ENCODE results near the gene ADAMTS16.

Gene ADAMTS16

DNA sequence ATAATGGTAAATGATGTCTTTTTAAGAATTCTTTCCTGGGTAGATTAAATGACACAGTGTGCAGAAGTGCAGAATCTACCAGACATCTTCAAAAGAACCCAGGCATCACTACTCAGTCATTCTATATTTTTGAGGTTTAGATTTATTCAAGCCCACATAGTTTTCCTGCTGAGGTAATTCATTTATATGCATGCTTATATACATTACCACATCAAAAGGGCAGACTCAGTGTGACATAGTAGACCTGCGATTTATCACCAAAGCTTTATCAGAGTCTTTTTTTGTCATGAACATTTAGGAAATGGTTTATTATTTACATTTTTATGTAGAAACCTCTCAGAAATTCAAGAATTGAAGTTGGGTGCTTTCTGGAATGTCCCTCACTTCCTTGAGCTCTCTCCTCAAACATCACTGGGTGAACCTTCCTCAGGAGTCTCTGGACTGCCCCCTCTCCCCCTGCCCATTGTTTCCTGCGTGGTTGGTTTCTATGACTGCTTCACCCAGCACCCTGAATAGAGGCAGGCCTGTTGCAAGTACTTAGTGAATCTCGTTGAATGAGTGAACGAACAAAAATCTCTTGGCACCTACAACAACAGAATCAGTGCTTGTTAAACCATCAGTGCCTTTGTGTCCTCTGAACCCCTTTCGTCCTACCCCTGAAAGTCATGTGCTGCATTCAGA, 42.5 kb downstream of the ADAMTS16 start (continued):
- TF ChIP-seq, protein P1, sequence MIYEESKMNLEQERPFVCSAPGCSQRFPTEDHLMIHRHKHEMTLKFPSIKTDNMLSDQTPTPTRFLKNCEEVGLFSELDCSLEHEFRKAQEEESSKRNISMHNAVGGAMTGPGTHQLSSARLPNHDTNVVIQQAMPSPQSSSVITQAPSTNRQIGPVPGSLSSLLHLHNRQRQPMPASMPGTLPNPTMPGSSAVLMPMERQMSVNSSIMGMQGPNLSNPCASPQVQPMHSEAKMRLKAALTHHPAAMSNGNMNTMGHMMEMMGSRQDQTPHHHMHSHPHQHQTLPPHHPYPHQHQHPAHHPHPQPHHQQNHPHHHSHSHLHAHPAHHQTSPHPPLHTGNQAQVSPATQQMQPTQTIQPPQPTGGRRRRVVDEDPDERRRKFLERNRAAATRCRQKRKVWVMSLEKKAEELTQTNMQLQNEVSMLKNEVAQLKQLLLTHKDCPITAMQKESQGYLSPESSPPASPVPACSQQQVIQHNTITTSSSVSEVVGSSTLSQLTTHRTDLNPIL (CRISPR knock-in tag; IDR thresholded peaks at IDR 0.05; ENCODE audit: low read depth) = no peak
- TF ChIP-seq ZNF565 (CRISPR knock-in tag; conservative IDR thresholded peaks at IDR 0.05; ENCODE audit: low read depth) (no peak), ISL1 (CRISPR knock-in tag; IDR thresholded peaks at IDR 0.05) (no peak)
- TF ChIP-seq, protein P2, sequence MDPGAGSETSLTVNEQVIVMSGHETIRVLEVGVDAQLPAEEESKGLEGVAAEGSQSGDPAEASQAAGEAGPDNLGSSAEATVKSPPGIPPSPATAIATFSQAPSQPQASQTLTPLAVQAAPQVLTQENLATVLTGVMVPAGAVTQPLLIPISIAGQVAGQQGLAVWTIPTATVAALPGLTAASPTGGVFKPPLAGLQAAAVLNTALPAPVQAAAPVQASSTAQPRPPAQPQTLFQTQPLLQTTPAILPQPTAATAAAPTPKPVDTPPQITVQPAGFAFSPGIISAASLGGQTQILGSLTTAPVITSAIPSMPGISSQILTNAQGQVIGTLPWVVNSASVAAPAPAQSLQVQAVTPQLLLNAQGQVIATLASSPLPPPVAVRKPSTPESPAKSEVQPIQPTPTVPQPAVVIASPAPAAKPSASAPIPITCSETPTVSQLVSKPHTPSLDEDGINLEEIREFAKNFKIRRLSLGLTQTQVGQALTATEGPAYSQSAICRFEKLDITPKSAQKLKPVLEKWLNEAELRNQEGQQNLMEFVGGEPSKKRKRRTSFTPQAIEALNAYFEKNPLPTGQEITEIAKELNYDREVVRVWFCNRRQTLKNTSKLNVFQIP (CRISPR knock-in tag; IDR thresholded peaks at IDR 0.05; ENCODE audit: borderline replicate concordance, low read depth) = no peak

DNA sequence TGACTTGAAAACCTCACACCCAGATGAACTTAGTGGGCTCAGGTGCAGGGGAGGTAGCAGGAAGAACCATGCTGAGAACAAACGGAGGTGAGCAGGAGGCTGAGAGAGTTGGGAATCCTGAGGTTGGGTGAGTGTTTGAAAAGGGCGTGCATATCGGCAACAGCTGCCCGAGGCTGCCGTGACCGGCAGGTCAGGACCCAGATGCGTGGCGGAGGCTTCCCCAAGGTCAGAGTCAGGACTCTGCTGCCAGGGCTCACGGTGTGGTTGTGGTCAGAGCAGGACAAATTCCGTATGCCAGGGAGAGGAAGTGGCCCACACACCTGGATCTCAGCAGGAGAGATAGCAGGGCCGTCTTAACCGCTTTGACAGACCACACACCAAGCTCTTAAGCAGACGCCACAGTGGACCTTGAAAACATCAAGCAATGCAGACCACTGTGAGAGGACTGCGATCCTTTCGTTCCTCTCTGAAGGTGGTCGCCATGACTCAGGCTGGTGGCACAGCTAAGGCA, 43.1 kb downstream of the ADAMTS16 start:
- no peak for TF ChIP-seq ZNF565 (CRISPR knock-in tag; conservative IDR thresholded peaks at IDR 0.05; ENCODE audit: low read depth)
- no peak for TF ChIP-seq RARB (CRISPR knock-in tag; IDR thresholded peaks at IDR 0.05)
- TF ChIP-seq CSDC2 (CRISPR knock-in tag; IDR thresholded peaks at IDR 0.05) = no peak
- no peak for TF ChIP-seq BACH2 (CRISPR knock-in tag; IDR thresholded peaks at IDR 0.05; ENCODE audit: borderline replicate concordance)
- TF ChIP-seq TCF4 (CRISPR knock-in tag; IDR thresholded peaks at IDR 0.05; ENCODE audit: borderline replicate concordance) = no peak
- no peak for TF ChIP-seq PPARA (CRISPR knock-in tag; IDR thresholded peaks at IDR 0.05; ENCODE audit: borderline replicate concordance)
- TF ChIP-seq ZFP30 (CRISPR knock-in tag; IDR thresholded peaks at IDR 0.05) = no peak
- TF ChIP-seq, protein P3, sequence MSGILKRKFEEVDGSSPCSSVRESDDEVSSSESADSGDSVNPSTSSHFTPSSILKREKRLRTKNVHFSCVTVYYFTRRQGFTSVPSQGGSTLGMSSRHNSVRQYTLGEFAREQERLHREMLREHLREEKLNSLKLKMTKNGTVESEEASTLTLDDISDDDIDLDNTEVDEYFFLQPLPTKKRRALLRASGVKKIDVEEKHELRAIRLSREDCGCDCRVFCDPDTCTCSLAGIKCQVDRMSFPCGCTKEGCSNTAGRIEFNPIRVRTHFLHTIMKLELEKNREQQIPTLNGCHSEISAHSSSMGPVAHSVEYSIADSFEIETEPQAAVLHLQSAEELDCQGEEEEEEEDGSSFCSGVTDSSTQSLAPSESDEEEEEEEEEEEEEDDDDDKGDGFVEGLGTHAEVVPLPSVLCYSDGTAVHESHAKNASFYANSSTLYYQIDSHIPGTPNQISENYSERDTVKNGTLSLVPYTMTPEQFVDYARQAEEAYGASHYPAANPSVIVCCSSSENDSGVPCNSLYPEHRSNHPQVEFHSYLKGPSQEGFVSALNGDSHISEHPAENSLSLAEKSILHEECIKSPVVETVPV (CRISPR knock-in tag; IDR thresholded peaks at IDR 0.05) = no peak
- TF ChIP-seq ARNTL (CRISPR knock-in tag; IDR thresholded peaks at IDR 0.05; ENCODE audit: borderline replicate concordance, low read depth) = no peak
- no peak for TF ChIP-seq OSR1 (CRISPR knock-in tag; IDR thresholded peaks at IDR 0.05)
- TF ChIP-seq, protein P4, sequence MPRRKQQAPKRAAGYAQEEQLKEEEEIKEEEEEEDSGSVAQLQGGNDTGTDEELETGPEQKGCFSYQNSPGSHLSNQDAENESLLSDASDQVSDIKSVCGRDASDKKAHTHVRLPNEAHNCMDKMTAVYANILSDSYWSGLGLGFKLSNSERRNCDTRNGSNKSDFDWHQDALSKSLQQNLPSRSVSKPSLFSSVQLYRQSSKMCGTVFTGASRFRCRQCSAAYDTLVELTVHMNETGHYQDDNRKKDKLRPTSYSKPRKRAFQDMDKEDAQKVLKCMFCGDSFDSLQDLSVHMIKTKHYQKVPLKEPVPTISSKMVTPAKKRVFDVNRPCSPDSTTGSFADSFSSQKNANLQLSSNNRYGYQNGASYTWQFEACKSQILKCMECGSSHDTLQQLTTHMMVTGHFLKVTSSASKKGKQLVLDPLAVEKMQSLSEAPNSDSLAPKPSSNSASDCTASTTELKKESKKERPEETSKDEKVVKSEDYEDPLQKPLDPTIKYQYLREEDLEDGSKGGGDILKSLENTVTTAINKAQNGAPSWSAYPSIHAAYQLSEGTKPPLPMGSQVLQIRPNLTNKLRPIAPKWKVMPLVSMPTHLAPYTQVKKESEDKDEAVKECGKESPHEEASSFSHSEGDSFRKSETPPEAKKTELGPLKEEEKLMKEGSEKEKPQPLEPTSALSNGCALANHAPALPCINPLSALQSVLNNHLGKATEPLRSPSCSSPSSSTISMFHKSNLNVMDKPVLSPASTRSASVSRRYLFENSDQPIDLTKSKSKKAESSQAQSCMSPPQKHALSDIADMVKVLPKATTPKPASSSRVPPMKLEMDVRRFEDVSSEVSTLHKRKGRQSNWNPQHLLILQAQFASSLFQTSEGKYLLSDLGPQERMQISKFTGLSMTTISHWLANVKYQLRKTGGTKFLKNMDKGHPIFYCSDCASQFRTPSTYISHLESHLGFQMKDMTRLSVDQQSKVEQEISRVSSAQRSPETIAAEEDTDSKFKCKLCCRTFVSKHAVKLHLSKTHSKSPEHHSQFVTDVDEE (CRISPR knock-in tag; IDR thresholded peaks at IDR 0.05) = no peak
- no peak for TF ChIP-seq SNAI2 (CRISPR knock-in tag; IDR thresholded peaks at IDR 0.05)
- TF ChIP-seq, protein P1 (CRISPR knock-in tag; IDR thresholded peaks at IDR 0.05; ENCODE audit: low read depth) = no peak
- no peak for TF ChIP-seq ISL1 (CRISPR knock-in tag; IDR thresholded peaks at IDR 0.05)
- TF ChIP-seq, protein P2 (CRISPR knock-in tag; IDR thresholded peaks at IDR 0.05; ENCODE audit: borderline replicate concordance, low read depth) = no peak
- ATAC-seq = no peak

DNA sequence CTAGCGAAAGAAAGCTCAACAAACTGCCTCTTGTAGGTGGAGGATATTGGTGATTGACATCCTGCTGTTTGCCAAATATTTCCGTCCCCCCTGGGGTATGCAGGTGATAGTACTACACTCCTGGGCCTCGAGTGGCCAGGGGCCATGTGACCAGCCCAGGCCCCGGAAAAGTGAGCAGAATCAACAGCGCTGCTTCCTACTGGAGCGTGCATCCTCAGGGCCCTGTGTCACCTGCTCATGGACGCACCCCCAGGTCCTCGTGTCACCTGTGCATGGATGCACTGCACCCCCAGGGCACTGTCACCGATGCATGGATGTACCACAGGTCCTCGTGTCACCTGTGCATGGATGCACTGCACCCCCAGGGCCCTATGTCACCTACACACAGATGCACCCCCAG, 43.8 kb downstream of the ADAMTS16 start:
- TF ChIP-seq ZNF565 (CRISPR knock-in tag; conservative IDR thresholded peaks at IDR 0.05; ENCODE audit: low read depth) (no peak), ZFP3 (CRISPR knock-in tag; IDR thresholded peaks at IDR 0.05) (no peak)
- ATAC-seq = no peak

Measured in SK-N-SH treated with all-trans-retinoic acid at 6 μM for 48 hours (cell line).